Stimulated activated naive CD8-positive, alpha-beta T cell treated with anti-CD3 and anti-CD28 coated beads, Interleukin-15, Interleukin-2, amounts not matched to agents 100 ng/mL and 50 ng/mL, for 24 hours (primary cell): ENCODE results near the gene RNU7-1.
A peak's percentile ranks its signal among the peaks of the same experiment; 100 is the strongest.
"Not testable (repeated sequence)": the region's sequence is repeated elsewhere in the genome, so short reads cannot be mapped to it uniquely, and the experiment has no call there.

Experiments used
- H3K27ac Mint-ChIP-seq: one replicate; pipeline ENCODE4 v1.8.0; 2021; ENCODE audit warnings: mild to moderate bottlenecking, mixed read lengths
- H3K27me3 Mint-ChIP-seq: one replicate; pipeline ENCODE4 v1.8.0; 2021; ENCODE audit warnings: mixed read lengths
- H3K36me3 Mint-ChIP-seq: one replicate; pipeline ENCODE4 v1.8.0; 2021; ENCODE audit warnings: low read depth, mixed read lengths
- H3K4me1 Mint-ChIP-seq: one replicate; pipeline ENCODE4 v1.8.0; 2021; ENCODE audit warnings: low read depth, mixed read lengths
- H3K4me3 Mint-ChIP-seq: one replicate; pipeline ENCODE4 v1.8.0; 2021; ENCODE audit warnings: mild to moderate bottlenecking, mixed read lengths
- H3K9me3 Mint-ChIP-seq: one replicate; pipeline ENCODE4 v1.8.0; 2021; ENCODE audit warnings: mixed read lengths

The RNU7-1 gene

DNA sequence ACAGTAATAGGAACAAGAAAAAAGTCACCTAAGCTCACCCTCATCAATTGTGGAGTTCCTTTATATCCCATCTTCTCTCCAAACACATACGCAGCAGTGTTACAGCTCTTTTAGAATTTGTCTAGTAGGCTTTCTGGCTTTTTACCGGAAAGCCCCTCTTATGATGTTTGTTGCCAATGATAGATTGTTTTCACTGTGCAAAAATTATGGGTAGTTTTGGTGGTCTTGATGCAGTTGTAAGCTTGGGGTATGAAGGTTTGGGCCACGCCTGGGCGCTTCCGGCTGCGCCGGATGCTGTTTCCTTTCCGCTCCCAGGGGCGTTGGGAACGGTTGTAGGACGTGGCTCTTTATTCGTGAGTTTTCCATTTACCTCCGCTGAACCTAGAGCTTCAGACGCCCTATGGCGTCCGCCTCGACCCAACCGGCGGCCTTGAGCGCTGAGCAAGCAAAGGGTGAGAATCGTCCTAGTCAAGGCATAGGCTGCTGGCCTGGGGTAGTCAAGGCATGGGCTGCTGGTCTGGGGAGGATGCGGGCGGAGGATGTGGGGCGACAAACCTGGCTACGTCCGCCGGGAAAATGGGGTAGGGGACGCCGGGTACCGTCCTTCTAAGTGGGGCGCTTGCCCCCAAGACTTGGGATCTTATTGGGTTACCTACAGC is at the start of gene RNU7-1, which contains the start of gene C12orf57:
RNU7-1 (plus strand) TSS at position 95 of the 659 bp plus-strand sequence.
C12orf57 (plus strand) TSS at position 301 of the 659 bp plus-strand sequence; CDS start at position 401, 100 bp downstream.
- peaks cover 31% of the 10 kb centered on the region for H3K36me3 Mint-ChIP-seq
- peaks cover 71% of the 10 kb centered on the region for H3K4me1 Mint-ChIP-seq

DNA sequence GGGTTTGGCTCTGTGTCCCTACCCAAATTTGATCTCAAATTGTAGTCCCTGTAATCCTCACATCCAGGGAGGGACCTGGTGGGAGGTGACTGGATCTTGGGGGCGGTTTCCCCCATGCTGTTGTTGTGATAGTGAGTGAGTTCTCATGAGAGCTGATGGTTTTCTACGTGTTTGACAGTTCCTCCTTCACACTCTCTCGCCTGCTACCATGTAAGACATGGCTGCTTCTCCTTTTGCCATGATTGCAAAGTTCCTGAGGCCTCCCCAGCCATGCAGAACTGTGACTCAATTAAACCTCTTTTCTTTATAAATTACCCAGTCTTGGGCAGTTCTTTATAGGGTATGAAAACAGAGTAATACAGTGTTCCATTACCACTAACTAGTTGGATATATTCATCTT is 49.3 kb upstream of the RNU7-1 start:
- H3K36me3 Mint-ChIP-seq = no peaks in the 10 kb centered on the region
- no peaks in the 10 kb centered on the region for H3K27me3 Mint-ChIP-seq
- no peak overlapping the region for H3K4me3 Mint-ChIP-seq
- H3K27ac Mint-ChIP-seq = no peak overlapping the region
- no peaks in the 10 kb centered on the region for H3K9me3 Mint-ChIP-seq
- H3K4me1 Mint-ChIP-seq = peaks cover 24% of the 10 kb centered on the region

More for the DNA sequence above, at the start of gene RNU7-1, which contains the start of gene C12orf57:
- Mint-ChIP-seq H3K27me3 (peaks cover 4% of the 10 kb centered on the region), H3K4me3 (peak within 1 kb of the TSS; percentile 98), H3K27ac (peak within 1 kb of the TSS; percentile 99), H3K9me3 (no peaks in the 10 kb centered on the region)

DNA sequence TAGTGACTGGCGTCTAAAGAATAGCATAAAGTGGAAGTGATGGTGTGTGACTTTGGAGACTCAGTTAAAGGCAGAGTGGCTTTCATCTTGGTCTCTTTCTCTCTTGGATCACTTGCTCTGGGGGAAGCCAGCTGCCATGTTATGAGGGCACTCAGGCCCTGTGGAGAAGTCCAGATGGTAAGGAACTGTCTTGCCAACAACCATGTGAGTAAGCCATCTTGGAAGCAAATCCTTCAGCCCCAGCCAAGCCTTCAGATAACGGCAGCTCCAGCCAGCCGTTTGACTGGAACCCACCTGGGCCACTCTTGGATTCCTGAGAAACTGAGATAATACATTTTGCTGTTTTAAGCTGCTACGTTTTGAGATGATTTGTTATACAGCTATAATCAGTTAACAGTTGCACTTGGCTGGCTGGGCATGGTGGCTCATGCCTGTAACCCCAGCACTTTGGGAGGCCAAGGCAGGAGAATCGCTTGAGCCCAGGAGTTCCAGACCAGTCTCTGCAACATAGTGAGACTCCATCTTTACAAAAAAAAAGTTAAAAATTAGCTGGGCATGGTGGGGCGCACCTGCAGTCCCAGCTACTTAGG is 46.7 kb upstream of the RNU7-1 start:
- peaks cover 18% of the 10 kb centered on the region for H3K4me1 Mint-ChIP-seq
- no peaks in the 10 kb centered on the region for H3K36me3 Mint-ChIP-seq
- H3K4me3 Mint-ChIP-seq = no peak overlapping the region
- H3K9me3 Mint-ChIP-seq = no peaks in the 10 kb centered on the region
- H3K27me3 Mint-ChIP-seq = no peaks in the 10 kb centered on the region
- H3K27ac Mint-ChIP-seq = no peak overlapping the region

DNA sequence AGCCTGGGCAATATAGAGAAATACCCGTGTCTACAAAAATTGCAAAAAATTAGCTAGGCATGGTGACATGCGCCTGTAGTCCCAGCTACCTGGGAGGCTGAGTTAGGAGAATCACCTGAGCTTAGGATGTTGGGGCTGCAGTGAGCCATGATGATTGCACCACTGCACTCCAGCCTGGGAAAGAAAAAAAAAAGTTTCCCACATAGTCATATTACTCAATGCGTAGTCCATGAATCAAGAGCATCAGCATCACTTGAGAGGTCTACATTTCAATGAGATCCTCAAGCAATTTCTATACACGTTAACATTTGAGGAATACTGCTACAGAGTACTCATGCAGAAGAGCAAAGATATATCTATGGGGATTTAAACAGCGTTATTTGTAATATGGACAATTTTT is 44.2 kb upstream of the RNU7-1 start:
- Mint-ChIP-seq H3K4me1 (peaks cover 13% of the 10 kb centered on the region), H3K36me3 (no peaks in the 10 kb centered on the region), H3K9me3 (no peaks in the 10 kb centered on the region), H3K4me3 (no peak overlapping the region), H3K27me3 (no peaks in the 10 kb centered on the region), H3K27ac (no peak overlapping the region)

DNA sequence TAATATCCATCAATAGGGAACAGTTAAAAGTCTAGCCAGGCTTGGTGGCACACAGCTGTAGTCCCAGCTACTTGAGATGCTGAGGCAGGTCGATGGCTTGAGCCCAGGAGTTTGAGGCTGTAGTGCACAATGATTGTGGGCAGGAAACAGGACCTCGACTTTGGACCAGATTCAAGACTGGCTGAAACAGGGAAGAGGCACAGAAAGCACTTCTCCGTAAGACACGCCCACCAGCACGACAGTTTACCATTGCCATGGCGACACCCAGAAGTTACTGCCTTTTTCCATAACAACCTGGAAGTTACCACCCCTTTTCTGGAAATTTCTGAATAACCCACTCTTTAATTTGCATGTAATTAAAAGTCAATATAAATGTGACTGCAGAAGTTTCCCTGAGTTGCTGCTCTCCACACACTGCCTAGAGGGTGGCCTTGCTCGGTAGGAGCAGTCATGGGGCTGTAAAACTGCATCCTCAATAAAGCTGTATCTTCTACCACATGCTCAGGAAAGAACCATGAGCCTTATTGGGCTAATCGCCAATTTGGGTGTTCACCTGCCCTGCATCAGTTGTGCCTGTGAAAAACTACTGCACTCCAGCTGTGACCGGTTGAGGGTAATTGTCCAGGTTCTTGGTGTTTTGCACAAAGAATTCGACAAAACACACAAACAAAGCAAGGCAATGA is 43.6 kb upstream of the RNU7-1 start:
- Mint-ChIP-seq H3K27me3 (no peaks in the 10 kb centered on the region), H3K36me3 (no peaks in the 10 kb centered on the region), H3K4me1 (peaks cover 13% of the 10 kb centered on the region), H3K9me3 (no peaks in the 10 kb centered on the region), H3K27ac (no peak overlapping the region), H3K4me3 (no peak overlapping the region)

DNA sequence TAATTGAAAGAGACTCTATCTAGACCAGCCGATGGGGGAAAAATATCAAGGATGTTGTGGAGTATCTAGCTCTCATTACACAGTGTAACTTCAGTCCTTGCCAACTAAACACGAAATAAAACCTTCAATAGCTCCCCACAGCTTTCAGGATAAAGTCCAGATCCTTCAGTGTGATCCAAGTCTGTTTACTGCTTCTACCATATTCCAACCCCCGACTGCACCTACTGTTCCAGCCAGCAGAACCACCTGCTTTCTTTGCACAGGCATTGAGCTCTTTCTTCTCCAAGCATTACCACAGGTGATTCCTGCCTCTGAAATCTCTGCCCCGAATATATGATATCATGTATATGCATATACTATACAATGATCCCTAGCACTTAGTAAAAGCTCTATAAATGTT is 41.2 kb upstream of the RNU7-1 start:
- Mint-ChIP-seq H3K4me1 (peaks cover 13% of the 10 kb centered on the region), H3K27ac (no peak overlapping the region), H3K36me3 (no peaks in the 10 kb centered on the region), H3K27me3 (no peaks in the 10 kb centered on the region), H3K9me3 (no peaks in the 10 kb centered on the region), H3K4me3 (no peak overlapping the region)

DNA sequence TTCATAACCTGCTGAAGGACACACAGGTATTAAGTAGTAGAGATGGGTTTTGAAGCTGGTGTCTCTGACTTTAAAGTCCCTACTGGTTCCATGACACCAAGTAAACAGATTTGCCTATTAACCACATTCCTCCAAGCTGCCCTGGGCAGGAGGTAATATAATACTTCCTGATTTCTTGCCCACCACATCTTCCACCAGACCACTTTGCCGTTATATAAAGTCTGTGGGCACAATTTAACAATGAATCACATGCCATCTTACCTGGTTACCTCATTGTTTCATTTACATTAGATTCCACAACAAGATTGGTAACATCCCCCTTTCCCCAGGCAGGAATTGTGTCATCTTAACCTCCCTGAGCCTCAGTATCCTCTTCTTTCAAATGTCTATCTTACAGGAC is 39.9 kb upstream of the RNU7-1 start:
- H3K27me3 Mint-ChIP-seq = no peaks in the 10 kb centered on the region
- H3K9me3 Mint-ChIP-seq = no peaks in the 10 kb centered on the region
- H3K4me1 Mint-ChIP-seq = peaks cover 13% of the 10 kb centered on the region
- no peak overlapping the region for H3K4me3 Mint-ChIP-seq
- H3K27ac Mint-ChIP-seq = no peak overlapping the region
- no peaks in the 10 kb centered on the region for H3K36me3 Mint-ChIP-seq

DNA sequence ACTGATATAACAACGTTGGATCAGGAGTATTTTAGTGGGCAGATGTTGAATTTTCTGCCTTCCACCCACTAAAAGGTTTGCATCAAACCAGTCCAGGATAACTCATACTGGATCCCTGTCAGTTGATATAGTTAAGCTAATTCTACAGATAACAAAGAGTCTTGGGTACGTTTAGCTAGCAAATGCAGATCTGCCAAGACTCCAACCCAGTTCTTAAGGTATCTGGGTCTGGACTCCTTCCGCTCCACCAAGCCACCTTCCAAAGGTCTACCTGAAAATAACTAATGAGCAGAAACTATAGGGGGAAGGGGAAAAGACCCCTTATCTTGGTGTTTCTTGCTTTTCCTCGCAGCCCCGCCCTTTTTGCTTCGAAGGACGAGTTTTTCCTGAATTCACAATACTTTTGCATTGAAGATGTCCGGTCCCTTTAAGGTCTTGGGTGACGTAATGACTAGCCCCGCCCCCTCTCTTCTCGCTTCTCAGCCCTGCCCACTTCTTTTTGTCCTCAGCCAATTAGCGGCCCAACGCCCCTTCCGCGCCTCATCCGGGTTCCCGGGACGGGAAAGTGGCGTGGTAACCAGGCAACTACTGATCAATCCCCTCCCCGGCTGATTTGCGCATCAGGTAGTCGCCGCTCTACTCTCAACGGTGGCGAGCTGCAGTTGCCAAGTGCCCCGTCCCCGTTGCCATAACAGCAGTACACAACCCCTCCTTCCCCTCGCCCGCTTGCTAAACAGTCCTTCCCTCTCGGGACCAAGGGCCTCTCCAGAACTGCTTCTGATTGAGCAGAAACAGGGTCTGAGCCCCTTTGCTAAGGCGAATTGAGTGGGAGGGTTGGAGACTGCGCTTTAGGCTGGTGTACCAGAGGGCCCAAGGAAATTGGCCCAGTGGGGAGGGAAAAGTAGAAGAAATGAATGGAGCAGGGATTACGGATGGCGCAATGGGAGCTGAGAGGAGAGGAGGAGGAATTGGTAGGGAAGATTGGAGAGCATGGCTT is 39.0 kb upstream of the RNU7-1 start, which contains the start of gene LRRC23:
LRRC23 (plus strand) TSS at position 543 of the 997 bp plus-strand sequence. CDS start 812 bp downstream, outside the sequence.
- Mint-ChIP-seq H3K9me3 (no peaks in the 10 kb centered on the region), H3K27me3 (no peaks in the 10 kb centered on the region), H3K36me3 (no peaks in the 10 kb centered on the region), H3K27ac (no peak within 1 kb of the TSS), H3K4me1 (peaks cover 10% of the 10 kb centered on the region), H3K4me3 (no peak within 1 kb of the TSS)

DNA sequence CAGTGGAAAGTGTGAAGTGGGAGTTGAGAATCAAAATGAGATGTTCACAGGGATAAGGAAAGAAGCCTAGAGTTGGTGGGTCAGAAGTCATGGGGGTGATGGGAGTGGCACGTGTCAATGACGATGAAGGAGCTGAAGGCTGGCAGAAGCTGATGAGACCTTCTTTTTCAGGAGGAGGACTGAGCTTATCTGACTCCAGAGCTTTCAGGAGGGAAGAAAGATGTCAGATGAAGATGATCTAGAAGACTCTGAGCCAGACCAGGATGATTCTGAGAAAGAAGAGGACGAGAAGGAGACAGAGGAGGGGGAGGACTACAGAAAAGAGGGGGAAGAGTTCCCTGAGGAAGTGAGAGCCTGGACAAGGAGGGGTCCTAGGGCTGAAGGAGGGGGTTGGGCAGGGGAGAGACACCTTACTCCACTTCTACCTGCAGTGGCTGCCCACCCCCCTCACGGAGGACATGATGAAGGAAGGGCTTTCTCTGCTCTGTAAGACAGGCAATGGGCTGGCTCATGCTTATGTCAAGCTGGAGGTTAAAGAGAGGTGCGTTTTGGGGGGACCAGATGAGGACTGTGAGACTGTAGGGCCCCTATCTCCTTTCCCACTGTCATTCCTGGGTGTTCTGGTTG is 38.1 kb upstream of the RNU7-1 start:
- Mint-ChIP-seq H3K9me3 (no peaks in the 10 kb centered on the region), H3K4me1 (peaks cover 2% of the 10 kb centered on the region), H3K36me3 (no peaks in the 10 kb centered on the region), H3K27me3 (no peaks in the 10 kb centered on the region), H3K4me3 (no peak overlapping the region), H3K27ac (no peak overlapping the region)

DNA sequence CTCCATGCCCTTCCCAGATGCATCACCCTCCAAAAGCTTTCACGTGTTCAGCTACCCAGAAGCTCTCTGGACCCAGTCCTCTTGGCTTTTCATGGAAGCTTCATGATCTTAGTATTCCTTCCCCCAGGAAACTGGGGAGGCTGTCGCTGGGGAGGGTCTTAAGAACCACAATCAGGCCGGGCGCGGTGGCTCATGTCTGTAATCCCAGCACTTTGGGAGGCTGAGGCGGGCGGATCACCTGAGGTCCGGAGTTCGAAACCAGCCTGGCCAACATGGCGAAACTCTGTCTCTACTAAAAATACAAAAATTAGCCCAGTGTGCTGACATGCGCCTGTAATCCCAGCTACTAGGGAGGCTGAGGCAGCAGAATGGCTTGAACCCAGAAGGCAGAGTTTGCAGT is 35.5 kb upstream of the RNU7-1 start:
- not testable (repeated sequence) for H3K4me3 Mint-ChIP-seq, H3K9me3 Mint-ChIP-seq, H3K27ac Mint-ChIP-seq, H3K4me1 Mint-ChIP-seq, H3K36me3 Mint-ChIP-seq, H3K27me3 Mint-ChIP-seq

DNA sequence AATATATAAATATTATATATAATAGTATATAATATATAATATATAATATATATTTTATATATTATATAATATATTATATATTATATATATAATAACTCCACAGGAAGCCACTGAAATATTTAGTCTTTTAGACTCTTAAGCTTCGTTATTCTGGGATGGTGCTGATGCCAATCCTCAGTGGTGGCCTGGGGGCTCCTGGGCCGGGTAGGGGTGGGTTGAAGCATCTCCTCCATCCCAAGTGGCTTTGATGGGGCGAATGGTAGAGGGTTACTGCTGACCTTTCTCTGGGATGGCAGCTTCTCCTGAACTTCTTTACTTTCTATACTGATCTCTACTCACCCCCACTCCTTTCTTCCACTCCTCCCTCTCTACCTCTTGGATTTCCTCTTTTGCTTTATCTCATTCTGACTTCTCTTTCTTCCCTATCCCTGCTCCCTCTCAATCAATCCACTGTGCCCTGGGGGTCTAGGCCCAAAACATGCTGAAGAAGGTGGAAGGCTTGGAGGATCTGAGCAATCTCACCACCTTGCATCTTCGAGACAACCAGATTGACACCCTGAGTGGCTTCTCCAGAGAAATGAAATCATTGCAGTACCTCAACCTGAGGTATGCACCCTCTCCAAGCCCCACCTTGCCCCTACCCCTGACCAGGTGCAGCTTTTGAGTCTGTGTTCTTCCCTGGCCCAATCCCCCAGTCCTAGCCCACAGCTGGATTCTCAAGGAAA is 34.0 kb upstream of the RNU7-1 start:
- Mint-ChIP-seq H3K36me3 (no peaks in the 10 kb centered on the region), H3K27ac (no peak overlapping the region), H3K4me1 (peaks cover 15% of the 10 kb centered on the region), H3K9me3 (no peaks in the 10 kb centered on the region), H3K4me3 (no peak overlapping the region), H3K27me3 (peaks cover 3% of the 10 kb centered on the region)

DNA sequence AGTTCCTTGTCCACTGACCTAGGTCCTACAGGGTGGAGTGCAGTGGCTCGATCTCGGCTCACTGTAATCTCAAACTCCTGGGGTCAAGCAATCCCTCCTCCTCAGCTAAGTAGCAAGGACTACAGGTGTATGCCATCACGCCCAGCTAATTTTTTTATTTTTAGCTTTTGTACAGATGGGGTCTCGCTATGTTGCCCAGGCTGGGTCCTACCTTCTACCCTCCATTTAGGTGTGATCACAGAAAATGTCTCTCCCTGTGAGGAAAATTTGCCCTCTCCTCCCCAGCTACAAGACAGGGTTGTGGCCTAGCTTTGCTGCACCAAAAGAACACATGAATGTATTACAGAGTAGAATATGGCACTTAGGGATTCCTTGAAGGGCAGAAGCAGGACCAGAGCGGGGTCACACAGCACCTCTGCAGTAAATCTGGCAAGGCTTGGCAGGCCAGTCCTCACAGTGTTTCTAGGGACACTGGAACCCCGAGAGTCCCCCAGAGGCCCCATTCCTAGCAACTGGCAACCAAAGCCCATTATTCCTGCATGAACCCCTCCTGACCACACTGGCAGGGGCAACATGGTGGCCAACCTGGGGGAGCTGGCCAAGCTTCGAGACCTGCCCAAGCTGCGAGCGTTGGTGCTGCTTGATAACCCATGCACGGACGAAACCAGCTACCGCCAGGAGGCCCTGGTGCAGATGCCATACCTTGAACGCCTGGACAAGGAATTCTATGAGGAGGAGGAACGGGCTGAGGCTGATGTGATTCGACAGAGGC is 31.3 kb upstream of the RNU7-1 start:
- peaks cover 3% of the 10 kb centered on the region for H3K27me3 Mint-ChIP-seq
- H3K27ac Mint-ChIP-seq = peak overlapping the region; percentile 89
- H3K4me1 Mint-ChIP-seq = peaks cover 35% of the 10 kb centered on the region
- no peaks in the 10 kb centered on the region for H3K9me3 Mint-ChIP-seq
- peaks cover 9% of the 10 kb centered on the region for H3K36me3 Mint-ChIP-seq
- H3K4me3 Mint-ChIP-seq = no peak overlapping the region
